H9 (cell line): ENCODE measurements around the gene RITA1. TPM values are rescaled to one million over a fixed set of nuclear protein-coding genes. Genes with fewer than 3 reads are reported as not detected.

Experiments used
- DNase-seq: peaks from one replicate; pipeline ENCODE4 v3.0.0-alpha.2; 2017
- H2AFZ ChIP-seq: one replicate; pipeline ENCODE4 v1.6.1; 2013; ENCODE audit warnings: mild to moderate bottlenecking, low read length, control low read depth, moderate library complexity
- H2AK5ac ChIP-seq: 2 replicates; pipeline ENCODE4 v1.6.1; 2013; ENCODE audit warnings: low read length, control low read depth, mixed read lengths; ENCODE audit not compliant: insufficient read length
- H2BK120ac ChIP-seq: one replicate; pipeline ENCODE4 v1.6.1; 2013; ENCODE audit warnings: low read depth, mild to moderate bottlenecking, low read length, control low read depth, inconsistent platforms; ENCODE audit not compliant: poor library complexity, severe bottlenecking
- H2BK12ac ChIP-seq: 2 replicates; pipeline ENCODE4 v1.6.1; 2013; ENCODE audit warnings: low read length, control low read depth, mixed read lengths, low read depth; ENCODE audit not compliant: insufficient read length
- H2BK15ac ChIP-seq: 2 replicates; pipeline ENCODE4 v1.6.1; 2013; ENCODE audit warnings: low read depth, low read length, control low read depth
- H2BK20ac ChIP-seq: one replicate; pipeline ENCODE4 v1.6.1; 2013; ENCODE audit warnings: low read depth, mild to moderate bottlenecking, low read length, control low read depth, inconsistent platforms; ENCODE audit not compliant: poor library complexity, severe bottlenecking
- H2BK5ac ChIP-seq: 2 replicates; pipeline ENCODE4 v1.6.1; 2013; ENCODE audit warnings: low read length, control low read depth, mixed read lengths; ENCODE audit not compliant: insufficient read length
- H3K14ac ChIP-seq: 2 replicates; pipeline ENCODE4 v1.6.1; 2013; ENCODE audit warnings: low read length, control low read depth; ENCODE audit not compliant: insufficient read depth
- H3K18ac ChIP-seq: 2 replicates; pipeline ENCODE4 v1.6.1; 2013; ENCODE audit warnings: low read depth, mild to moderate bottlenecking, mixed read lengths, low read length, control low read depth; ENCODE audit not compliant: insufficient read length
- H3K23ac ChIP-seq: 2 replicates; pipeline ENCODE4 v1.6.1; 2013; ENCODE audit warnings: low read length, control low read depth, mixed read lengths, low read depth; ENCODE audit not compliant: insufficient read length
- H3K23me2 ChIP-seq: 2 replicates; pipeline ENCODE4 v1.6.1; 2013; ENCODE audit warnings: low read depth, mild to moderate bottlenecking, mixed read lengths, low read length, control low read depth; ENCODE audit not compliant: insufficient read length, poor library complexity, severe bottlenecking
- H3K27ac ChIP-seq: 2 replicates; pipeline ENCODE4 v1.5.1; 2013; ENCODE audit warnings: low read length, control low read depth, mixed read lengths, low read depth; ENCODE audit not compliant: insufficient read length
- H3K27me3 ChIP-seq: 2 replicates; pipeline ENCODE4 v1.6.1; 2013; ENCODE audit warnings: low read length, control low read depth, inconsistent platforms; ENCODE audit not compliant: insufficient read depth
- H3K4ac ChIP-seq: 2 replicates; pipeline ENCODE4 v1.6.1; 2013; ENCODE audit warnings: low read depth, mild to moderate bottlenecking, control low read depth, inconsistent platforms, low read length, moderate library complexity
- H3K4me1 ChIP-seq: 2 replicates; pipeline ENCODE4 v1.6.1; 2013; ENCODE audit warnings: low read length, control low read depth, inconsistent platforms; ENCODE audit not compliant: insufficient read depth
- H3K4me2 ChIP-seq: 2 replicates; pipeline ENCODE4 v1.6.1; 2013; ENCODE audit warnings: low read length, control low read depth, mixed read lengths; ENCODE audit not compliant: insufficient read length, insufficient read depth
- H3K56ac ChIP-seq: 2 replicates; pipeline ENCODE4 v1.6.1; 2013; ENCODE audit warnings: low read depth, mild to moderate bottlenecking, mixed read lengths, low read length, control low read depth; ENCODE audit not compliant: insufficient read length
- H3K79me1 ChIP-seq: 2 replicates; pipeline ENCODE4 v1.6.1; 2013; ENCODE audit warnings: low read depth, mild to moderate bottlenecking, moderate library complexity, low read length, control low read depth, inconsistent platforms; ENCODE audit not compliant: insufficient read depth, poor library complexity, severe bottlenecking
- H3K79me2 ChIP-seq: 2 replicates; pipeline ENCODE4 v1.6.1; 2013; ENCODE audit warnings: low read length, control low read depth, inconsistent platforms; ENCODE audit not compliant: insufficient read depth
- H3K9ac ChIP-seq: 2 replicates; pipeline ENCODE4 v1.6.1; 2013; ENCODE audit warnings: low read length, control low read depth, mixed read lengths; ENCODE audit not compliant: insufficient read length; ENCODE audit errors: extremely low read depth
- H3K9me3 ChIP-seq: one replicate; pipeline ENCODE4 v1.6.1; 2013; ENCODE audit warnings: low read depth, low read length, inconsistent platforms; ENCODE audit not compliant: control insufficient read depth
- H3T11ph ChIP-seq: one replicate; pipeline ENCODE4 v1.6.1; 2013; ENCODE audit warnings: mild to moderate bottlenecking, low read length, control low read depth, inconsistent platforms
- H4K20me1 ChIP-seq: one replicate; pipeline ENCODE4 v1.6.1; 2013; ENCODE audit not compliant: control insufficient read depth, insufficient read length, insufficient read depth
- H4K5ac ChIP-seq: 2 replicates; pipeline ENCODE4 v1.6.1; 2013; ENCODE audit warnings: low read depth, mild to moderate bottlenecking, mixed read lengths, low read length, control low read depth; ENCODE audit not compliant: insufficient read length
- H4K8ac ChIP-seq: replicated peaks from 2 replicates; pipeline ENCODE4 v1.6.1; 2013; ENCODE audit warnings: low read length, control low read depth, mixed read lengths, low read depth; ENCODE audit not compliant: insufficient read length
- H4K91ac ChIP-seq: 2 replicates; pipeline ENCODE4 v1.6.1; 2013; ENCODE audit warnings: low read depth, mild to moderate bottlenecking, moderate library complexity, mixed read lengths, low read length, control low read depth; ENCODE audit not compliant: insufficient read length
- H3K27ac Mint-ChIP-seq, 3 experiments: 2 replicates in 2 of 3; 3 replicates in 1 of 3; pipeline ENCODE4 v1.8.0; 2020 to 2021; ENCODE audit warnings: mixed read lengths in 3 of 3, mild to moderate bottlenecking in 1 of 3, moderate library complexity in 1 of 3
- H3K27me3 Mint-ChIP-seq: 2 replicates; pipeline ENCODE4 v1.8.0; 2021; ENCODE audit warnings: low read depth, mild to moderate bottlenecking, moderate library complexity, mixed read lengths
- H3K36me3 Mint-ChIP-seq, 3 experiments: 2 replicates in 2 of 3; 3 replicates in 1 of 3; pipeline ENCODE4 v1.8.0; 2020 to 2021; ENCODE audit warnings: low read depth in 3 of 3, mixed read lengths in 3 of 3; ENCODE audit not compliant: insufficient read depth in 1 of 3
- H3K4me1 Mint-ChIP-seq, 2 experiments: 2 replicates each; pipeline ENCODE4 v1.8.0; 2020; ENCODE audit warnings: mixed read lengths in 2 of 2
- H3K4me3 Mint-ChIP-seq, 2 experiments: 2 replicates in 1 of 2; 3 replicates in 1 of 2; pipeline ENCODE4 v1.8.0; 2020 to 2021; ENCODE audit warnings: mild to moderate bottlenecking in 2 of 2, mixed read lengths in 2 of 2, moderate library complexity in 1 of 2
- H3K9me3 Mint-ChIP-seq, 2 experiments: 2 replicates in 1 of 2; 3 replicates in 1 of 2; pipeline ENCODE4 v1.8.0; 2020; ENCODE audit warnings: mild to moderate bottlenecking in 2 of 2, mixed read lengths in 2 of 2, moderate library complexity in 1 of 2
- WGBS: extraction: QIAGEN DNeasy Blood & Tissue Kit; methylation state at CpG from one replicate; pipeline ENCODE4 v1.1.7; 2013; ENCODE audit warnings: missing lambda C conversion rate, low lambda C conversion rate, mixed read lengths; ENCODE audit not compliant: insufficient read length; ENCODE audit errors: extremely low coverage; 5-methylcytosine and 5-hydroxymethylcytosine counted together
- total RNA-seq: library from RNA; stranded (reverse); gene quantifications from 2 replicates; pipeline ENCODE4 v1.2.1, GENCODE V29; 2021
- TF ChIP-seq, protein P1 (sequence below): fragments of 200-600 bp; sonication (generic); conservative IDR thresholded peaks from 3 replicates; pipeline ENCODE4 v1.8.0; 2021; ENCODE audit warnings: antibody characterized with exemption, mild to moderate bottlenecking

Gene RITA1
- total RNA-seq, 1 experiment from 2014 or later, result 26.1 TPM

DNA sequence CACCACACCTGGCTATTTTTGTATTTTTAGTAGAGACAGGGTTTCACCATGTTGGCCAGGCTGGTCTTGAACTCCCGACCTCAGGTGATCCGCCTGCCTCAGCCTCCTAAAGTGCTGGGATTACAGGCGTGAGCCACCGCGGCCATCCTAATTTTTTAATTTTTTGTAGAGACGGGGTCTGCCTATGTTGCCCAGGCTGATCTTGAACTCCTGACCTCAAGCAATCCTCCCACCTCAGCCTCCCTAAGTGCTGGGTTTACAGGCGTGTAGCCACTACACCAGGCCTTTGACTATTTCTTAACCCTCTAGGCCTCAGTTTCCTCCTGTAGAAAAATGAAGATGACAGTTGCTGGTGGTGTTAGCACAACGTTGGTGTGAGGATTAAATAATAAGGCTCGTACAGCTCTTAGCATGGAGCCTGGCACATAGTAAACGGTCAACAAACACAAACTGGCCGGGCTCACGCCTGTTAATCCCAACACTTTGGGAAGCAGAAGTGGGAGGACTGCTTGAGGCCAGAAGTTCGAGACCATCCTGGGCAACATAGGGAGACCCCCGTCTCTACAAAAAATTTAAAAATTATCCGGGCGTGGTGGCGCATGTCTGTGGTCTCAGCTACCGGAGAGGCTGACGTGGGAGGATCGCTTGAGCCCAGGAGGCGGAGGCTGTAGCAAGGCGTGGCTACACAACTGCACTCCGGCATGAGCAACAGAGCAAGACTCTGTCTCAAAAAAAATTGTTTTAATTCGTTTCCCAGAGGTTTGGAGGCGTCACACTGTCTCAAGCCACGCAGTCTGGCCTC lies 1.2 kb upstream of the RITA1 start:
- no CpG with 5 or more reads among the region's 26 CpGs for WGBS
- Histone ChIP-seq H3K56ac (no peak overlapping the region), H4K20me1 (no peaks in the 10 kb centered on the region), H4K5ac (no peak overlapping the region), H3K27ac (no peak overlapping the region), H2AK5ac (no peak overlapping the region), H3K79me1 (peaks cover 17% of the 10 kb centered on the region), H2BK15ac (no peak overlapping the region), H3K23ac (no peak overlapping the region), H3K23me2 (peaks cover 8% of the 10 kb centered on the region), H3K9ac (no peak overlapping the region), H3K79me2 (peaks cover 16% of the 10 kb centered on the region; the same call in 1 of the 2 replicates), H3K14ac (no peak overlapping the region), H3K4me1 (no peaks in the 10 kb centered on the region), H4K8ac (no peak overlapping the region), H3K4ac (no peak overlapping the region), H3K18ac (no peak overlapping the region), H2BK120ac (no peak overlapping the region), H2BK12ac (no peak overlapping the region), H2BK5ac (no peak overlapping the region), H3K27me3 (no peaks in the 10 kb centered on the region), H4K91ac (no peak overlapping the region), H2AFZ (no peak overlapping the region), H2BK20ac (no peak overlapping the region), H3K4me2 (peak overlapping the region; percentile 94), H3K9me3 (no peaks in the 10 kb centered on the region), H3T11ph (no peak overlapping the region)
- no peaks in the 10 kb centered on the region for H3K27me3 Mint-ChIP-seq
- H3K9me3 Mint-ChIP-seq, result no peaks in the 10 kb centered on the region
- peaks cover 8 to 12% of the 10 kb centered on the region in 2 experiments for H3K4me1 Mint-ChIP-seq
- DNase-seq, result no peak
- TF ChIP-seq, protein P1, sequence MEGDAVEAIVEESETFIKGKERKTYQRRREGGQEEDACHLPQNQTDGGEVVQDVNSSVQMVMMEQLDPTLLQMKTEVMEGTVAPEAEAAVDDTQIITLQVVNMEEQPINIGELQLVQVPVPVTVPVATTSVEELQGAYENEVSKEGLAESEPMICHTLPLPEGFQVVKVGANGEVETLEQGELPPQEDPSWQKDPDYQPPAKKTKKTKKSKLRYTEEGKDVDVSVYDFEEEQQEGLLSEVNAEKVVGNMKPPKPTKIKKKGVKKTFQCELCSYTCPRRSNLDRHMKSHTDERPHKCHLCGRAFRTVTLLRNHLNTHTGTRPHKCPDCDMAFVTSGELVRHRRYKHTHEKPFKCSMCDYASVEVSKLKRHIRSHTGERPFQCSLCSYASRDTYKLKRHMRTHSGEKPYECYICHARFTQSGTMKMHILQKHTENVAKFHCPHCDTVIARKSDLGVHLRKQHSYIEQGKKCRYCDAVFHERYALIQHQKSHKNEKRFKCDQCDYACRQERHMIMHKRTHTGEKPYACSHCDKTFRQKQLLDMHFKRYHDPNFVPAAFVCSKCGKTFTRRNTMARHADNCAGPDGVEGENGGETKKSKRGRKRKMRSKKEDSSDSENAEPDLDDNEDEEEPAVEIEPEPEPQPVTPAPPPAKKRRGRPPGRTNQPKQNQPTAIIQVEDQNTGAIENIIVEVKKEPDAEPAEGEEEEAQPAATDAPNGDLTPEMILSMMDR, result no peak
- peak overlapping the region; percentile 89 to 92 for H3K4me3 Mint-ChIP-seq
- H3K36me3 Mint-ChIP-seq, result peaks cover 35 to 49% (median 41%) of the 10 kb centered on the region in 3 experiments
- H3K27ac Mint-ChIP-seq, result peak overlapping the region in 1 of 3 experiments; percentile 75; a peak in 2 of 7 replicates
